PC-3 (cell line): ENCODE measurements around the gene NUDT22. TPM values are rescaled to one million over a fixed set of nuclear protein-coding genes. Genes with fewer than 3 reads are reported as not detected.
A peak's percentile ranks its signal among the peaks of the same experiment; 100 is the strongest.

Experiments used
- ATAC-seq: fragments of 200-7000 bp; cut with Tn5 transposase; 2 replicates; pipeline ENCODE4 v1.9.1; 2020; ENCODE audit warnings: mild to moderate bottlenecking, moderate library complexity
- BruUV-seq: library from RNA; stranded (reverse); fragments of 400-500 nt; replicated peaks from 2 replicates; lab custom pipeline; 2021; lab: Mats Ljungman, UMichigan
- CTCF ChIA-PET: fragments of 300-600 bp; sonication (Branson Sonifier 250); formaldehyde crosslinking; loops from one replicate; lab custom pipeline; 2022; ENCODE audit warnings: antibody characterized with exemption; lab: Charles Lee
- POLR2A ChIA-PET: fragments of 300-600 bp; sonication (Branson Sonifier 250); formaldehyde crosslinking; loops from one replicate; lab custom pipeline; 2022; ENCODE audit warnings: antibody characterized with exemption; ENCODE audit not compliant: unreplicated experiment; lab: Charles Lee
- DNase-seq: peaks from one replicate; pipeline ENCODE4 v3.0.0-alpha.2; 2015
- H2AFZ ChIP-seq: fragments of 300-600 bp; sonication (generic); 2 replicates; pipeline ENCODE4 v1.6.0; 2016; ENCODE audit warnings: antibody characterized with exemption, low read length
- H3F3A ChIP-seq: fragments of 300-600 bp; sonication (generic); one replicate; pipeline ENCODE4 v1.6.0; 2017; ENCODE audit warnings: antibody characterized with exemption, low read length, control low read depth, mild to moderate bottlenecking; ENCODE audit not compliant: unreplicated experiment
- H3K27ac ChIP-seq: fragments of 300-600 bp; sonication (generic); 2 replicates; pipeline ENCODE4 v1.5.1; 2016; ENCODE audit warnings: mild to moderate bottlenecking, low read length
- H3K27me3 ChIP-seq: fragments of 300-600 bp; sonication (generic); 2 replicates; pipeline ENCODE4 v1.6.1; 2016; ENCODE audit warnings: low read length, mixed read lengths
- H3K36me3 ChIP-seq: fragments of 300-600 bp; sonication (generic); 2 replicates; pipeline ENCODE4 v1.6.1; 2016; ENCODE audit warnings: low read depth, mixed run types, low read length, mixed read lengths
- H3K4me1 ChIP-seq: fragments of 300-600 bp; sonication (generic); 2 replicates; pipeline ENCODE4 v1.5.1; 2016; ENCODE audit warnings: low read length; ENCODE audit not compliant: insufficient read depth
- H3K4me2 ChIP-seq: fragments of 300-600 bp; sonication (generic); 2 replicates; pipeline ENCODE4 v1.6.0; 2016; ENCODE audit warnings: low read length
- H3K4me3 ChIP-seq: fragments of 300-600 bp; sonication (generic); 2 replicates; pipeline ENCODE4 v1.5.1; 2016; ENCODE audit warnings: mild to moderate bottlenecking, low read length, mixed read lengths
- H3K79me2 ChIP-seq: fragments of 300-600 bp; sonication (generic); 2 replicates; pipeline ENCODE4 v1.6.1; 2017; ENCODE audit warnings: low read length, mixed read lengths
- H3K9ac ChIP-seq: fragments of 300-600 bp; sonication (generic); 2 replicates; pipeline ENCODE4 v1.6.0; 2016; ENCODE audit warnings: mild to moderate bottlenecking, low read length
- H3K9me2 ChIP-seq: fragments of 300-600 bp; sonication (generic); replicated peaks from 2 replicates; pipeline ENCODE4 v1.6.1; 2016; ENCODE audit warnings: mixed run types, low read length, mixed read lengths
- H3K9me3 ChIP-seq: fragments of 300-600 bp; sonication (generic); 2 replicates; pipeline ENCODE4 v1.6.1; 2016; ENCODE audit warnings: low read length, mixed read lengths
- H4K20me1 ChIP-seq: fragments of 300-600 bp; sonication (generic); 2 replicates; pipeline ENCODE4 v1.6.1; 2016; ENCODE audit warnings: low read length, mixed read lengths
- EZH2 ChIP-seq: fragments of 300-600 bp; sonication (generic); IDR thresholded peaks from one replicate; pipeline ENCODE4 v1.6.1; 2017; ENCODE audit warnings: antibody characterized with exemption, mild to moderate bottlenecking, low read length; ENCODE audit not compliant: unreplicated experiment
- EZH2phosphoT487 ChIP-seq: fragments of 300-600 bp; sonication (generic); IDR thresholded peaks from 2 replicates; pipeline ENCODE4 v1.6.1; 2018; ENCODE audit warnings: mild to moderate bottlenecking, antibody characterized with exemption, low read length, borderline replicate concordance
- intact Hi-C: fragments of 100-400 bp; cut with micrococcal nuclease; formaldehyde crosslinking; loops from 2 replicates; pipeline ENCODE4 v1.9.0; 2023
- total RNA-seq: library from RNA; depleted of rRNA; stranded (reverse); fragments of >200 nt; gene quantifications from 2 replicates; pipeline ENCODE4 v1.2.3, GENCODE V29; 2014
- TF ChIP-seq, protein P1 (sequence below): fragments of 300-600 bp; sonication (generic); conservative IDR thresholded peaks from 2 replicates; pipeline ENCODE4 v1.5.1; 2017; ENCODE audit warnings: antibody characterized with exemption, low read depth, mild to moderate bottlenecking, low read length

The NUDT22 gene
- total RNA-seq, 1 experiment from 2014 or later: 98.3 TPM

DNA sequence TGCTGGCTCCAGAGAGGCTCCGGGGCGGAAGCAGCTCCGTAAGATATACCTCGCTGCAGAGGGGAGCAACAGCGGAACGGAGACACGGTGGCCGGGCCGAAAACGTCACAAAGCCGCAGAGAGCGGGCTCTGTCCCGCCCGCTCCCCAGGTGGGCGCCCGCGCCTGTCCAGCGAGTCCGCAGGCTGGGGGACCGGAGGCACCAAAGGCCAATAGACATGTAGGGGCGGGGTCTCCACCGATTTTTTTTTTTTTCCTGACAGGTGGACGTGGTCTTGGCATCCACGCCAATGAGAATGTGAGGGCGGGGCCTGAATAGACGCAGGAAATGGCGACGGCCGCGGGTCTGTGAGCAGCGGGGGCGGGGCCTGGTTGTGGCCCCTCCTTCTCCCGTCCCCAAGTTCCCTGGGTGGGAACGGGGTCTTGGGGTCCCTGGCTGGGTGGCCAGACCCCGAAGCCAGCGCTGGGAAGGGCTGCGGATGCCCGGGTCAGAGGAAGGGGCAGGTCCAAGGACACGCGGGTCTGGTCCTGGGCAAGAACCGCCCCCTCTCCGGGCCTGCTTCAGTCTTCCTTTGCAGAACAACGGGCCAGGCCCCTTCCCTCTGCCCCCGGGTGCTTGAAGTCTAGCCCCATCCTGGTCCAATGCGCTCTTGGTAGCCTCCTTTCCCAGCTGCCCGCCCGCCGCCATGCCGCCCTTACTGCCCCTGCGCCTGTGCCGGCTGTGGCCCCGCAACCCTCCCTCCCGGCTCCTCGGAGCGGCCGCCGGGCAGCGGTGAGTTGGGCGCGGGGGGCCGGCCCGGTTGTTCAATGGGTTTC lies 4.3 kb downstream of the NUDT22 start, which contains the start of gene DNAJC4:
TSS of gene DNAJC4 (plus strand) at position 378 of the 814 bp plus-strand sequence. CDS start at position 685, 307 bp downstream.
- ChIA-PET POLR2A (no interaction called here), CTCF (interaction anchor here (0.6 to 1.4 kb wide), 2 partner anchors 26 to 126 kb away, joined by 3 to 15 read pairs; no protein-coding TSS in a partner anchor)
- ATAC-seq (peak; percentile 29), DNase-seq (peak; percentile 97)
- Histone ChIP-seq H3K79me2 (peaks cover 27% of the 10 kb centered on the region), H3K27ac (no peak within 1 kb of the TSS; the same call in 1 of the 2 replicates), H3K4me2 (peak within 1 kb of the TSS; percentile 85), H3K4me3 (peak within 1 kb of the TSS; percentile 88), H3K9ac (peak within 1 kb of the TSS; percentile 71), H4K20me1 (no peaks in the 10 kb centered on the region), H3K27me3 (no peaks in the 10 kb centered on the region), H3F3A (no peaks in the 10 kb centered on the region), H3K4me1 (peaks cover 38% of the 10 kb centered on the region), H3K36me3 (no peaks in the 10 kb centered on the region), H2AFZ (peak within 1 kb of the TSS; percentile 84), H3K9me3 (no peaks in the 10 kb centered on the region), H3K9me2 (no peaks in the 10 kb centered on the region)
- TF ChIP-seq EZH2phosphoT487 (no peak), EZH2 (no peak)
- intact Hi-C loops: loop anchor here (5.0 kb wide), 1 partner anchor 43 kb away; the partner anchor contains the start of gene STIP1
- BruUV-seq: no TSS peak

DNA sequence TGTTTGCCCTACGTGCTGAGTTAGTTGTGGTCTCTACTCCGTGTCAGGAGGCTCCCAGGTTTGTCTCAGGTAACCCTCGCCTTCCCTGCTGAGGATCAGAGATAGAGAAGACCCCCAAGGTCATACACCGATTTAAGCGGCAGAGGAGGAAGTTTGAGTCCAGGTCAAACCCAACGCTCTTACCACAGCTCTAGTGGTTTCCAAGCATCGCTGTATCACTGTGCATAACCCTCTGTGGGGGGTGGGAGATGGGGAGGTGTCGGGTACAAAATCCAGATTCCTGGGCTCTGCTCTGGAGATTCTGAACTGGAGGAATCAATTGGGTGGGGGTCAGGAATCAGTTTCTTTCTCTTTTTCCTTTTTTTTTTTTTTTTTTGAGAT lies 4.9 kb downstream of the NUDT22 start:
- no peaks in the 10 kb centered on the region for H3K9me2 ChIP-seq
- peak overlapping the region; percentile 88 for H3K4me3 ChIP-seq
- H2AFZ ChIP-seq: peak overlapping the region; percentile 84
- H3K27ac ChIP-seq: no peak overlapping the region; the same call in 1 of the 2 replicates
- intact Hi-C loops: loop anchor here (5.0 kb wide), 1 partner anchor 44 kb away; the partner anchor contains the start of gene STIP1
- H3K36me3 ChIP-seq: no peaks in the 10 kb centered on the region
- H3K4me1 ChIP-seq: peaks cover 39% of the 10 kb centered on the region
- BruUV-seq: no TSS peak
- no peaks in the 10 kb centered on the region for H4K20me1 ChIP-seq
- peak overlapping the region; percentile 85 for H3K4me2 ChIP-seq
- H3K27me3 ChIP-seq: no peaks in the 10 kb centered on the region
- DNase-seq: no peak
- no peaks in the 10 kb centered on the region for H3K9me3 ChIP-seq
- ChIA-PET POLR2A (no interaction called here), CTCF (no interaction called here)
- no peak for ATAC-seq
- peak overlapping the region; percentile 71 for H3K9ac ChIP-seq
- no peak for TF ChIP-seq EZH2phosphoT487
- TF ChIP-seq, protein P1, sequence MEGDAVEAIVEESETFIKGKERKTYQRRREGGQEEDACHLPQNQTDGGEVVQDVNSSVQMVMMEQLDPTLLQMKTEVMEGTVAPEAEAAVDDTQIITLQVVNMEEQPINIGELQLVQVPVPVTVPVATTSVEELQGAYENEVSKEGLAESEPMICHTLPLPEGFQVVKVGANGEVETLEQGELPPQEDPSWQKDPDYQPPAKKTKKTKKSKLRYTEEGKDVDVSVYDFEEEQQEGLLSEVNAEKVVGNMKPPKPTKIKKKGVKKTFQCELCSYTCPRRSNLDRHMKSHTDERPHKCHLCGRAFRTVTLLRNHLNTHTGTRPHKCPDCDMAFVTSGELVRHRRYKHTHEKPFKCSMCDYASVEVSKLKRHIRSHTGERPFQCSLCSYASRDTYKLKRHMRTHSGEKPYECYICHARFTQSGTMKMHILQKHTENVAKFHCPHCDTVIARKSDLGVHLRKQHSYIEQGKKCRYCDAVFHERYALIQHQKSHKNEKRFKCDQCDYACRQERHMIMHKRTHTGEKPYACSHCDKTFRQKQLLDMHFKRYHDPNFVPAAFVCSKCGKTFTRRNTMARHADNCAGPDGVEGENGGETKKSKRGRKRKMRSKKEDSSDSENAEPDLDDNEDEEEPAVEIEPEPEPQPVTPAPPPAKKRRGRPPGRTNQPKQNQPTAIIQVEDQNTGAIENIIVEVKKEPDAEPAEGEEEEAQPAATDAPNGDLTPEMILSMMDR: no peak
- no peaks in the 10 kb centered on the region for H3F3A ChIP-seq
- peaks cover 27% of the 10 kb centered on the region for H3K79me2 ChIP-seq

DNA sequence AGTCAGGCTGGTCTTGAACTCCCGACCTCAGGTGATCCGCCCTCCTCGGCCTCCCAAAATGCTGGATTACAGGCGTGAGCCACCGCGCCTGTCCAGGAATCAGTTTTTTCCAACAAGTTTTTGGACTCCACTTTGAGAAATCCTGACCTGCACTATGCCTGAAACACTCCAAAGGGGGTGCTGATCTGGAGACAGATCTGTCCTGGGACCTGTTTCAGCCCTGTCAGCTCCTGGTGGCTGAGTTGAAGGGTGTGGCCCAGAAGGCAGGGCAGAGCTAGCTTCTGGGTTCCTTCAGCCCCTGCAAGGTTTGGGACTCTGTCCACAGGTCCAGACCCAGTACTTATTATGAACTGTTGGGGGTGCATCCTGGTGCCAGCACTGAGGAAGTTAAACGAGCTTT lies 5.5 kb downstream of the NUDT22 start:
- Histone ChIP-seq H3K9me2 (no peaks in the 10 kb centered on the region), H2AFZ (no peak overlapping the region), H3K9ac (no peak overlapping the region), H3K9me3 (no peaks in the 10 kb centered on the region), H3K4me1 (peaks cover 39% of the 10 kb centered on the region), H3K27me3 (no peaks in the 10 kb centered on the region), H3K4me3 (no peak overlapping the region), H3K79me2 (peaks cover 23% of the 10 kb centered on the region), H3K27ac (no peak overlapping the region), H3F3A (no peaks in the 10 kb centered on the region), H4K20me1 (no peaks in the 10 kb centered on the region), H3K36me3 (no peaks in the 10 kb centered on the region), H3K4me2 (no peak overlapping the region)
- BruUV-seq: no TSS peak
- ATAC-seq (no peak), DNase-seq (no peak)
- TF ChIP-seq, protein P1: no peak
- no peak for TF ChIP-seq EZH2
- TF ChIP-seq EZH2phosphoT487: no peak
- ChIA-PET CTCF (no interaction called here), POLR2A (no interaction called here)
- intact Hi-C loops: loop anchor here (5.0 kb wide), 1 partner anchor 44 kb away; the partner anchor contains the start of gene STIP1
